Measurements from ENCODE around the gene C1orf21. TPM values are rescaled to one million over a fixed set of nuclear protein-coding genes. Genes with fewer than 3 reads are reported as not detected.

Gene C1orf21
- polyA plus RNA-seq, 1 donor: 47.8 TPM

- no peak for DNase-seq
Measured at GRCh38 chr1:184455786-184456185, 69.0 kb downstream of the C1orf21 start.

- no peak for DNase-seq
Measured at GRCh38 chr1:184456189-184456588, 69.4 kb downstream of the C1orf21 start.

DNA sequence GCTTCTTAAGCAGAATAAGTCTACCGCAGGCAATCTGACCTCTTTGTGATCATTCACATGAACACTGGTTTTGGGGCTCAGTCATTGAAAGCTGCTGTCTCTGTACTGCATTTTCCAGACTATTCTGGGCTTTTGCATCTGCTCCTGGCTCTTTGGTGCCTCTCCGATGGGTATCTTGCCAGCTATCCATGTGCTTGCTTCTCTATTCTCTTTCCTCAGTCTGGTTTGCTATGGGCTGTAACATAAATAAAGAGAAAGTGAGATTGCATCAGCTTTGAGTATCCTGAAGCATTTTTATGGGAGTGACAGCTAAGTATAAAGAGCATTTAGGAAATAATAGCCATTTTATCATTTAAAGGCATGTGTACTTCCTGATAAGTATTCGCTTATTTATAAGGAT lies 70.7 kb downstream of the C1orf21 start:
- no peak for DNase-seq

GRCh38 chr1:184461321-184461720 lies 74.5 kb downstream of the C1orf21 start:
- DNase-seq: no peak

GRCh38 chr1:184462155-184462554 lies 75.3 kb downstream of the C1orf21 start:
- no peak for DNase-seq

GRCh38 chr1:184462990-184463389 lies 76.2 kb downstream of the C1orf21 start:
- no peak for DNase-seq

- DNase-seq: no peak
Measured at GRCh38 chr1:184463680-184464079, 76.9 kb downstream of the C1orf21 start.

DNA sequence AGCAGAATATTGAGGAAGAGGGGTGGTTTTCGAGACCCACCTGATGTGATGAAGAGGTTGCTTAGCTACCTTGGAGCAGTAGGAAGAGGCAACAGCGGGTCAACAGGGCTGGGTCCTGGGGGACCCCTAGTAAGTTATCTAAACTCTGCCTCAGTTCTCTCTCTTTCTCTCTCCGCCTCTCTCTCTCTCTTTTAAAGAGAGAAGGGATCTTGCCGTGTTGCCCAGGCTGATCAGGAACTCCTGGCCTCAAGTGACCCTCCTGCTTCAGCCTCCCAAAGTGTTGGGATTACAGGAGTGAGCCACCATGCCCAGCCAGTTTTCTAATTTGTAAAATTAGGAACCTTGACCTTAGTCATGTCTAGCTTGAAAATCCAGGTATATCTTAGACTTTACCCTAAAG lies 77.9 kb downstream of the C1orf21 start:
- no peak for DNase-seq

DNA sequence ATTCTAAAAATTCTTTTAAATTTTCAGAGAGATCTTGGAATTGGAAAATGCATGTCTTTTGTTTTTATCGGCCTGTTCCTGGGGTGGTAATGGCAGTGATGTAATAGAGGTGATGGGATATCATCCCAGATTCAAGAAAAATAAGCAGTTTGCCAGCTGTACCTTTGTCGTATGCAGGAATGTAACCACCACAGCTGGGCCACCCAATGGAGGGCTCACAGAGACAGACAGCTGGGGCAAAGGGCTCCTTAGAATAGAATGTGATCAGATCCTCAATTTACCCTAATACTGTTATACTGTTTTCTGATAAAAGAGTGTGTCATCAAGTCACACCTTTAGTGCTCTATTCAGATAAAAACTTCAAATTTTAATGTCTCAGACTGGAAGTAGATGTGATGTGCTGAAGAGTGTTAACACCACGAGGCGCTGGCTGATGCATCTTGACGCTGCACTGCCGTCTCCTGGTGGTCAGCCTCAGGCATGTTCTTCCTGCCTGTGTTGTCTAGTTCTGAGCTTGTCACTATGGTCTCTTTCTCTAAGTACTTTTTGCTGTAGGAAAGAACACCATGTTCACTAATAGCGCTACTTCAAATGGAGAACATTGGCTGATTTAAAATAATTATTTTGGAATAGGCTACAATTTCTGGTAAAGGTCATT lies 78.8 kb downstream of the C1orf21 start:
- DNase-seq: no peak

DNA sequence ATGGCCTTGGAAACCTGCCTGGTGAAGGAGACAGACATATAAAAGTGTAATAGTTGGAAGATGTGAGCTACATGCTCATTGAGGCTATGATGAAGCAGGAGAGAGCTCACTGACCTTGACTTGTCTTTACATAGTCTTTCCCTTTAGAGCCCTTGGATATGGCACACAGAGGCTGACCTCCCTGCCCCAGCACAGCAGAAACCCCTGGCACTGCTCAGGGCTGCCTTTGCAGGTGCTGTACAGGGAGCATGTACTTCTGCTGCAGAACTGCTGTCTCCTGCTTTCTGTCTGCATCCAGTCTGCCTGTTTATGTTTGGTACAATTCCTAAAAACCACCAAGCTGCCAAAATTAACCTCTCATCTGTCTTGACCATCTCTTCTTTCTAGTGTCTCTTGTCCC lies 80.5 kb downstream of the C1orf21 start:
- no peak for DNase-seq

DNA sequence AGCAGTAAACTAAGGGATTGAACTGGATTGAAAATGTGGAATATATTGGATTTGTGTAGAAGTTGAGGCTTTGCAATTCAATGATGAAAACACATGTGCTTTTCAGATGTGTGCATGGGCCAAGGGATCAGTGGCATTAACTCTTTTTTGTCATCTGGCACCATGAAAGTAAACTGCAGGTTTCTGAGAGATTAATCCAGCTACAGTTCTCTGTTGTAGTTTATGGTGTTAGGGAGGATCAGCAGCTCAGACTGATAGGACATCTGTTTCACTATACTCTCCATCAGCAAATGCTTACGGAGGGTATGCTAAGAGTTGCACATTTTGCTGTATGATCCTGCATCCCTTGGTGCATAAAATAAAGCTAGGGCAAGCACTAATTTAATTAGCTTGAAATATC lies 82.6 kb downstream of the C1orf21 start:
- DNase-seq: no peak

- no peak for DNase-seq
Measured at GRCh38 chr1:184471686-184472085, 84.9 kb downstream of the C1orf21 start.

DNA sequence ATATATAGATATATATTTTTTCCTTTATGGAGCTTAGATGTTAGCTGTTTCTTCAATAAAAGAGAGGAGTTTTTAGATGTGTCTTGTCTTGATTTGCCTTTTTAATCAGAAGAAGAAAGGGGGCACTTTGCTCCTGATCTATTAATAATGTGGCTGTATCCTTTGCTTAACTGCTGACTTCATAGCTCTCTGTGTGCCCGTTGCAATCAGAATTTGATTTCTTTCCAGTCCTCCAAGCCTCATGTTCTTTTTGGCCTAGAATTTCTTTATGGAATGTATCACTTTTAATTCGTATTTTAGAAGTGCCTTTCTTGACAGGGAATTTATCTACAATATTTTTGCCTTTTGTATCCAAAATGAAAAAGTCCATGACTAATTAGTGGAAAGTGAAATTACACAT lies 85.3 kb downstream of the C1orf21 start:
- DNase-seq: peak; percentile 41

DNA sequence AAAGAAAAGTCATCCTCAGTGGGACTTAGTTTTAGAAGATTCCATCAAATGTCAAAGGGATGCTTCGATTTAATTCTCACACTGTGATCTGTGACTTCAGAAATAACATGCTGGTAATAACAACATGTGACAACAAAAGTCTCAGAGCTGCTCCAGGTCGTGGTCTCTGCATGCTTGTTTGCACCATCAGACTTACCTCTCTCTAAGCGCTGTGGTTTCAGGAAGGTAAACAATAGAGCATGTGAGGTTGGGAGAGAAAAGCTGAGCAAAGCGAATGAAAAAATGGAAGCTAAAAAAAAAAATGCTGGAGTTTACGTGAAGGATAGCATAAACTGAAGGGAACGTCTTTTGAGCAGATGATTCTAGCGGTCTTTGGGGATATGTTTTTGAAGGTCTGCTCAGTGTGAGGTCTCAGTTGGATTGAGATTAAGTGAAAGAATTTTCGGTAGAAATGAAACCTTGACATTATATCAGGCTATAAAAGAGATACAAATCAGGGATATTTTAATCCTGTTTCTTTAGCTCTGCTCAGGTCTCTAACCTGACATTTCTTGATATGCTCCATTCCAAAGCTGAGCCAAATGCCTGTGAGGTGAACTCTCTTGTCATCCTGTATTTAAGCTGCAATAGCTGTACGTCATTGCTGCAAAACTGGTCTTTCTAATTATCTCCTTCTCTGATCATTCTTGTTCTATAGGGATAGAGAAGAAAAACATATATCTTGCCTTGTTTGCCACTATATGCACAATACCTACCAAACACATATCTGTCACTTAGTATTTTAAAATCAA lies 86.5 kb downstream of the C1orf21 start:
- DNase-seq: no peak

GRCh38 chr1:184476187-184476586 lies 89.4 kb downstream of the C1orf21 start:
- no peak for DNase-seq

DNA sequence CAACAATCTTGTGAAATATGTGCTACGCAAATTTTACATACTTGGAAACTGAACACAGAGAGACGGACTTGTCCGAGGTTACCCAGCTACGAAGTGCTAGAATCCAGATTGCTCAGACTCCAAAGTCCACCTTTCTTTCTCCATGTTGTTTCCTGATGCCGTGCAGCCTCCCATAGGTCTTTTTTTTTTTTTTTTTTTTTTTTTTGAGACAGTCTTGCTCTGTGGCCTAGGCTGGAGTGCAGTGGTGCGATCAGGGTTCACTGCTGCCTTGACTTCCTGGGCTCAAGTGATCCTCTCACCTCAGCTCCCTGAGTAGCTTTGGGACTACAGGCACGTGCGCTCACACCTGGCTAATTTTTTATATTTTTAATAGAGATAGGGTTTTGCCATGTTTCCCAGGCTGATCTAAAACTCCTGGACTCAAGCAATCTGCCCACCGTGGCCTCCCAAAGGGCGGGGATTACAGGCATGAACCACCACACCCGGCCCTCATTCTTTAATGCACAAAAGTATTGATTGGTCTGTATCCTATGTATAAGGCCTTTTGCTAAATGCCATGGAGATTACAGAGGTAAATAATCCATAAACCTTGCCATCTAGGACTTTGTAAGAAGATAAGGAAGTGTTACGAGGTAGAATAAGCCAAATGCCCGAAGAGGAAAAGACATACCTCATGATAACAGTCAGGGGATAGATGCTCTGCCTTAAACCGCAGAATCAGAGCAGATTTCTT lies 92.8 kb downstream of the C1orf21 start:
- no peak for DNase-seq

DNA sequence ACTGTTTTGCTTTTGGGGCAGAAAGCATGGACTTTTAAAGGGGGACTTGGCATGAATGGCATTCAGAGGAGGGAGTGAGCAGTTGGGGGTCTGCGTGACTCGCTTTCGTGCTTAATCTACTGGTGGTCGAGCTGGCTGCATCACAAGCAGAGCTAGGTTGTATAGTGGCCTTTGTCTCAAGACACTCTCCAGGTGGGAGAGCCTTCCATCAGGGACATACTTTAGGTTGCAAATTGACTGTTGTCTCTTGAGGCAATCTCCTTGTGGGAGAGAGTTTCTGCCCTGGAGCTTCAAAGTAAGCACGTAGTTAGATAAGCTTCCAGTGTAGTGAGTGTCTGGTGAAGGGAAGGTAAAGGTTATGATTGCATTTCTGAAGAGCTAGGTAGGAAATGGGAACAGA lies 93.9 kb downstream of the C1orf21 start:
- DNase-seq: no peak

DNA sequence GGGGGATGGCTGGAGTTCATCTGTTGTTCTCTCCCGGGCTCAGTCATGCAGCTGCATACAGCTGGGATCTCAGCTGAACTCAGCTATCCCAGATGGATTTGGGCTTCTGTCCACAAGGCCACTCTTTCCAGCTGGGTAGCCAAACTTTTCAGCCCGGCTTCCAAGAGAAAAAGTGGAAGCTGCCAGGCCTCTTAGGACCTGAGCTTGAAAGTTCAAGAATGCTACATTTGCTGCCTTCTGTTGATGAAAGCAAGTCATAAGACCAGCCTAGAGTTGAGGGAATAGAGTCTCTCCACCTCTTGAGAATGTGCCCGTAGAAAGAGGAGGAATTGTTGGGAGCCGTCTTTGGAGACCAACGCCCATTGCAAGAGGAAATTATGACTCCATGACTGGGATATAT lies 95.3 kb downstream of the C1orf21 start:
- DNase-seq: peak; percentile 87

DNA sequence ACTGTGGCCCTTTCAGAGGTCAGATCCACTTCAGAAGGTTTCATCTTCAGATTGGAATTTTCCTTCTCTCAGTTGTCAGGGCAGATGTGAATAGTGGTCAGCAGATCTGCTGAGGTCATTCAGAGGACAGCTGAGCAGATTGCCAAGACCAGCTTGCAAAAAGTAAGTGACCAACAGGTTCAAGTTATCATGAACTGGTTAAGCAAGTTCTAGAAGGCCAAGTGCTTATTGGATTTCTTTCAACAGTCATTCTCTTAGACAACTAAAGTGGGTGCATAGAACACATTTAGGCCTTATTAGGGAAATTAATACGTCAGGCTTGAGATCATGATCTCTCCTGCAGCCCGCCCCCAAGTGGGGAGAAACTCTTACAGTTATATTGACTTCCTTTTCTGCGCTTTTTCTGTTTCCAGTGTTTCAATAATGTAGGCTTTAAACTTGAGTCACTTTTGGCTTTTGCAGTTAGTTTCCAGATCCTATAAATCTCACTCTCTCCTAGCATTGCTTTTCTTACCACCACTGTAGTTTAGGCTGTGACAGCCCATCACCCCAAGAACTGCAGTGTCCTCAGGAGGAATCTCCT lies 96.4 kb downstream of the C1orf21 start:
- peak; percentile 87 for DNase-seq

GRCh38 chr1:184485751-184486723 lies 99.2 kb downstream of the C1orf21 start:
- no peak for DNase-seq

DNA sequence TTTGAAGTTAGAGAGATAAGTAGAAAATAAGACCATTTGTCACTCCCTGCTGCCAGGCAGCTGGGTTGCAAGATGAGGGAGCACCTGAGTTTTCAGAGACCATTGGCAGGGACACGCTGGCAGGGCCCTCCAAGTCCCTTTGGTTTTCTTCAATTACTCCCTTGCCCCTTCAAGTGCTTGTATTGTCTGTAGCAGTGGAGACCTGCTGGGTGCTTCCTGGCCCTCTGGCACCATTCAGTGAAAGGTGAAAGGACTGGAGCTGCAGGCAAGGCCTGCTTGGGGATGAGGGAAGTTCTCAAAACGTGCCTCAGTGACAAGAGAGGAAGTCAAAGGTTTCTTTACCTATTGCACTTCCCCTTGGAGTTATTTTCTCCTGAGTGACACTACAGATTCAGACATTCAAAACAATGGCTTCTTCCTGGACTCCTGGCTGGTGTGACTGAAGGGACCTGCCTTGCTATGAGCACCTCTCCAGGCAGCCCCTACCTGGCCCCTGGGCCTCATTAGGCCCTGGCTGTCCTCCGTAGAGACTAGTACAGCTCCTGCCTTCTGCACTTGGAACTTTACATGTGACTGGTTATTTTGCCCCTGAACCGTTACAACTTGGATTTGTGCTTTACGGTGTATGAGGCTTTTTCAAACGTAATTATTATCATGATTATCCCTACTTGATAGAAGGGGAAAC lies 100.1 kb downstream of the C1orf21 start:
- no peak for DNase-seq

All from hindlimb muscle (tissue), 1 donor.